GM12891 (cell line): ENCODE data around the gene SHISA6.

Experiments
- DNase-seq: peaks from one replicate; pipeline ENCODE4 v3.0.0; 2011; ENCODE audit warnings: low spot score; ENCODE audit not compliant: insufficient read length
- FAIRE-seq: peaks from 2 replicates; lab custom pipeline; 2011; peaks lifted over from hg19 to GRCh38; lab: Jason Lieb, UNC
- PAX5 ChIP-seq: IDR thresholded peaks from 2 replicates; pipeline ENCODE4 v1.6.1; 2011; ENCODE audit warnings: low read length, moderate library complexity, mild to moderate bottlenecking; ENCODE audit not compliant: insufficient read depth, severe bottlenecking
- POLR2A ChIP-seq: IDR thresholded peaks from 2 replicates; pipeline ENCODE4 v1.6.1; 2011; ENCODE audit warnings: low read depth, low read length, control low read depth
- POLR2AphosphoS5 ChIP-seq: IDR thresholded peaks from 2 replicates; pipeline ENCODE4 v1.6.1; 2011; ENCODE audit warnings: low read depth, low read length, control low read depth
- POU2F2 ChIP-seq: IDR thresholded peaks from 2 replicates; pipeline ENCODE4 v1.6.1; 2011; ENCODE audit warnings: low read depth, mild to moderate bottlenecking, control low read depth, low read length, moderate library complexity
- SPI1 ChIP-seq: IDR thresholded peaks from 2 replicates; pipeline ENCODE4 v1.6.1; 2011; ENCODE audit warnings: low read depth, low read length, control low read depth
- TAF1 ChIP-seq: IDR thresholded peaks from 2 replicates; pipeline ENCODE4 v1.6.1; 2011; ENCODE audit warnings: low read depth, low read length, control low read depth

Gene SHISA6

GRCh38 chr17:11459861-11460331 lies 218.9 kb downstream of the SHISA6 start:
- TF ChIP-seq POU2F2, result no peak
- TF ChIP-seq SPI1, result no peak
- TF ChIP-seq TAF1, result no peak
- no peak for TF ChIP-seq PAX5
- TF ChIP-seq POLR2AphosphoS5, result no peak
- TF ChIP-seq POLR2A, result no peak
- DNase-seq (no peak), FAIRE-seq (no peak)

GRCh38 chr17:11461993-11462548 lies 221.1 kb downstream of the SHISA6 start:
- no peak for TF ChIP-seq SPI1
- no peak for TF ChIP-seq PAX5
- TF ChIP-seq POLR2AphosphoS5, result no peak
- no peak for TF ChIP-seq POU2F2
- no peak for TF ChIP-seq POLR2A
- no peak for TF ChIP-seq TAF1
- FAIRE-seq (no peak), DNase-seq (no peak)

- FAIRE-seq, result no peak
- no peak for DNase-seq
- no peak for TF ChIP-seq POLR2AphosphoS5
- TF ChIP-seq SPI1, result no peak
- no peak for TF ChIP-seq POU2F2
- no peak for TF ChIP-seq TAF1
- no peak for TF ChIP-seq PAX5
- TF ChIP-seq POLR2A, result no peak
Measured at GRCh38 chr17:11467639-11468038, 226.6 kb downstream of the SHISA6 start.

GRCh38 chr17:11485336-11486100 lies 244.5 kb downstream of the SHISA6 start:
- DNase-seq, result no peak
- TF ChIP-seq POLR2A (no peak), POLR2AphosphoS5 (no peak), TAF1 (no peak), POU2F2 (no peak), PAX5 (no peak), SPI1 (no peak)

GRCh38 chr17:11486101-11486867 lies 245.3 kb downstream of the SHISA6 start:
- FAIRE-seq (no peak), DNase-seq (no peak)
- no peak for TF ChIP-seq POU2F2
- TF ChIP-seq TAF1, result no peak
- TF ChIP-seq POLR2AphosphoS5, result no peak
- no peak for TF ChIP-seq SPI1
- no peak for TF ChIP-seq PAX5
- TF ChIP-seq POLR2A, result no peak

More at GRCh38 chr17:11485336-11486100, 244.5 kb downstream of the SHISA6 start:
- FAIRE-seq, result no peak

- DNase-seq (no peak), FAIRE-seq (no peak)
- TF ChIP-seq POLR2A, result no peak
- TF ChIP-seq POU2F2, result no peak
- TF ChIP-seq PAX5, result no peak
- no peak for TF ChIP-seq TAF1
Measured at GRCh38 chr17:11486868-11487310, 245.9 kb downstream of the SHISA6 start.

- FAIRE-seq (no peak), DNase-seq (no peak)
- TF ChIP-seq TAF1 (no peak), POU2F2 (no peak), SPI1 (no peak), POLR2A (no peak), PAX5 (no peak), POLR2AphosphoS5 (no peak)
Measured at GRCh38 chr17:11487469-11487868, 246.5 kb downstream of the SHISA6 start.

- TF ChIP-seq SPI1 (no peak), POLR2A (no peak), TAF1 (no peak), POLR2AphosphoS5 (no peak), POU2F2 (no peak), PAX5 (no peak)
- DNase-seq (no peak), FAIRE-seq (no peak)
Measured at GRCh38 chr17:11488407-11488806, 247.4 kb downstream of the SHISA6 start.

GRCh38 chr17:11490171-11490755 lies 249.2 kb downstream of the SHISA6 start:
- TF ChIP-seq POLR2A (no peak), SPI1 (no peak), POLR2AphosphoS5 (no peak), POU2F2 (no peak), PAX5 (no peak), TAF1 (no peak)
- DNase-seq, result no peak
- FAIRE-seq, result no peak
